HL-60 (cell line): ENCODE measurements around the gene SLC6A7.

ENCODE experiments used
- CTCF ChIP-seq: IDR thresholded peaks from one replicate; pipeline ENCODE4 v1.5.1; 2011; ENCODE audit warnings: low read length, control low read depth, inconsistent platforms; ENCODE audit not compliant: insufficient read depth
- POLR2AphosphoS5 ChIP-seq: IDR thresholded peaks from 2 replicates; pipeline ENCODE4 v1.6.1; 2012; ENCODE audit warnings: low read depth

DNA sequence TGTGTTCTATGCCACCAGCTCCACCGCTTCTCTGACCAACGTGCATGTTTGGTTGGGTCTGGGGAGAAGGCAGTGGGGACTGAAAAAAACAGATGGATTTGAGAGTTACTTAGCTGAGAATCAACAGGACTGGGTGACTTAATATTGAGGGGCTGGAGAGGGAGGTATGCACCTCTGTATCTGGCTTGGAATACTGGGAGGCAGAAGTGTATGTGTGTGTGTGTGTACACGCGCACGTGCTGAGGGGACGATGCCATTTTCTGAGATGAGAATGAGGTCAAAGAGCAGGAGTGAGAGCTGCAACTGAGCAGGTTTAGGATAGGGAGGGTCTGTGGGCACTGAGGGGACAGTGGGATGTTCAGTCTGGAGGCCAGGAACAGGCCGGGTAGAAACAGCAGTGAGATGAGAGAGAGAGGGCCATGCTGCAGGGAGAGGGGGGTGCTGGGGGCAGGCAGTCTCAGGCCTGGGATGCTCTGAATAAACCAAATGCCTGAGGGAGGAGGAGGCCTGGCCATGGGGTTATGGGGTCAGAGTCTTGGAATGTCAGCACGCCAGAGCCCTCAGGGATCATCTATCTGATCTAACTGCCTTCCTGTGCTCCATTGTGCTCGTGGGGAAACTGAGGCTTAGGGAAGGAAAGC is 48.2 kb upstream of the SLC6A7 start:
- no peak for TF ChIP-seq CTCF
- no peak for TF ChIP-seq POLR2AphosphoS5
